CD14-positive monocyte (primary cell): ENCODE results near the gene FKBP5. TPM values are rescaled to one million over a fixed set of nuclear protein-coding genes. Genes with fewer than 3 reads are reported as not detected.
A peak's percentile ranks its signal among the peaks of the same experiment; 100 is the strongest.

Source experiments
- DNase-seq, 3 donors: peaks; one replicate each; pipeline ENCODE4 v3.0.0-alpha.2; 2011 to 2022
- H2AFZ ChIP-seq: 2 replicates; pipeline ENCODE4 v1.6.0; 2012; ENCODE audit warnings: mild to moderate bottlenecking, low read depth, low read length, inconsistent platforms; ENCODE audit not compliant: insufficient read depth, poor library complexity, severe bottlenecking
- H3K27ac ChIP-seq, 2 donors: 1 replicate in 1 of 2; 2 replicates in 1 of 2; pipeline ENCODE4 v1.5.1; 2012 to 2013; ENCODE audit warnings: low read length in 2 of 2, control low read depth in 1 of 2, inconsistent platforms in 1 of 2, low read depth in 1 of 2, mild to moderate bottlenecking in 1 of 2
- H3K27me3 ChIP-seq, 2 donors: one replicate each; pipeline versions ENCODE4 v1.6.0 to v1.6.1; 2011 to 2013; ENCODE audit warnings: low read length in 2 of 2; ENCODE audit not compliant: control insufficient read depth in 2 of 2, insufficient read depth in 2 of 2
- H3K36me3 ChIP-seq, 2 donors: replicated peaks in 1 of 2; 1 replicate in 1 of 2; 2 replicates in 1 of 2; pipeline versions ENCODE4 v1.5.1 to v1.6.1; 2012 to 2013; ENCODE audit warnings: low read length in 2 of 2, control low read depth in 1 of 2, inconsistent platforms in 1 of 2, mild to moderate bottlenecking in 1 of 2; ENCODE audit not compliant: insufficient read depth in 2 of 2, control insufficient read depth in 1 of 2
- H3K4me1 ChIP-seq, 2 donors: 1 replicate in 1 of 2; 2 replicates in 1 of 2; pipeline versions ENCODE4 v1.5.1 to v1.6.1; 2012 to 2013; ENCODE audit warnings: low read length in 2 of 2, control low read depth in 1 of 2, inconsistent platforms in 1 of 2, mild to moderate bottlenecking in 1 of 2, moderate library complexity in 1 of 2; ENCODE audit not compliant: insufficient read depth in 2 of 2, control insufficient read depth in 1 of 2
- H3K4me2 ChIP-seq: replicated peaks from 2 replicates; pipeline ENCODE3; 2012; ENCODE audit warnings: low read length, moderate library complexity, mild to moderate bottlenecking; ENCODE audit not compliant: poor library complexity, severe bottlenecking; ENCODE audit errors: extremely low read depth
- H3K4me3 ChIP-seq, 3 experiments: fragments of 200-600 bp in 1 of 3; sonication (generic) in 1 of 3; replicated peaks in 1 of 3; 1 replicate in 2 of 3; 2 replicates in 1 of 3; pipeline ENCODE4 v1.5.1; 2011 to 2013; ENCODE audit warnings: low read length in 3 of 3, mild to moderate bottlenecking in 3 of 3, control low read depth in 2 of 3, low read depth in 2 of 3, inconsistent platforms in 1 of 3, moderate library complexity in 1 of 3
- H3K79me2 ChIP-seq: 2 replicates; pipeline ENCODE4 v1.6.0; 2012; ENCODE audit warnings: mild to moderate bottlenecking, control low read depth, inconsistent platforms, low read length, moderate library complexity; ENCODE audit not compliant: insufficient read depth
- H3K9ac ChIP-seq: 2 replicates; pipeline ENCODE4 v1.6.0; 2017; ENCODE audit warnings: low read length, mild to moderate bottlenecking; ENCODE audit not compliant: insufficient read depth, poor library complexity, severe bottlenecking
- H3K9me3 ChIP-seq, 2 donors: replicated peaks in 1 of 2; 1 replicate in 1 of 2; 2 replicates in 1 of 2; pipeline versions ENCODE4 v1.5.1 to v1.6.1; 2012 to 2013; ENCODE audit warnings: low read length in 2 of 2, control low read depth in 1 of 2; ENCODE audit not compliant: control insufficient read depth in 1 of 2, insufficient read depth in 1 of 2
- H4K20me1 ChIP-seq: 2 replicates; pipeline ENCODE4 v1.6.0; 2012; ENCODE audit warnings: mild to moderate bottlenecking, low read length, control low read depth, moderate library complexity; ENCODE audit not compliant: insufficient read depth
- H3K27ac Mint-ChIP-seq, 7 donors: one replicate each; pipeline ENCODE4 v1.8.0; 2020; ENCODE audit warnings: mild to moderate bottlenecking in 7 of 7, mixed read lengths in 7 of 7, moderate library complexity in 6 of 7, inconsistent platforms in 2 of 7
- H3K27me3 Mint-ChIP-seq, 3 donors: one replicate each; pipeline ENCODE4 v1.8.0; 2021 to 2022; ENCODE audit warnings: low read depth in 3 of 3, mild to moderate bottlenecking in 3 of 3, mixed read lengths in 3 of 3, moderate library complexity in 3 of 3, inconsistent platforms in 1 of 3
- H3K36me3 Mint-ChIP-seq, 2 donors: one replicate each; pipeline ENCODE4 v1.8.0; 2020; ENCODE audit warnings: mixed read lengths in 2 of 2, inconsistent platforms in 1 of 2, mild to moderate bottlenecking in 1 of 2
- H3K4me1 Mint-ChIP-seq: one replicate; pipeline ENCODE4 v1.8.0; 2020; ENCODE audit warnings: mild to moderate bottlenecking, mixed read lengths
- H3K4me3 Mint-ChIP-seq, 2 donors: one replicate each; pipeline ENCODE4 v1.8.0; 2020; ENCODE audit warnings: mild to moderate bottlenecking in 2 of 2, mixed read lengths in 2 of 2, moderate library complexity in 1 of 2
- H3K9me3 Mint-ChIP-seq, 7 donors: one replicate each; pipeline ENCODE4 v1.8.0; 2020 to 2022; ENCODE audit warnings: mixed read lengths in 7 of 7, mild to moderate bottlenecking in 6 of 7, moderate library complexity in 6 of 7, inconsistent platforms in 2 of 7
- WGBS: methylation state at CpG from one replicate; pipeline ENCODE4 v1.1.5; 2013; ENCODE audit warnings: missing lambda C conversion rate; ENCODE audit not compliant: insufficient coverage; 5-methylcytosine and 5-hydroxymethylcytosine counted together
- intact Hi-C, 2 donors: fragments of 100-400 bp; cut with micrococcal nuclease; formaldehyde crosslinking; loops; one replicate each; pipeline versions ENCODE4 v1.15.0 to v1.15.1; 2023
- polyA plus RNA-seq, 3 donors: library from polyadenylated mRNA; depleted of rRNA in 1 of 3; unstranded in 2 of 3; stranded (reverse) in 1 of 3; fragments of 300-500 nt in 2 of 3; fragments of >200 nt in 1 of 3; fragmentation: Illumina TruSeq in 2 of 3; gene quantifications; 1 replicate in 2 of 3; 2 replicates in 1 of 3; pipeline ENCODE4 v1.2.3, GENCODE V29; 2012 to 2021
- TF ChIP-seq, protein P1 (sequence below): fragments of 200-600 bp; IDR thresholded peaks from one replicate; pipeline ENCODE4 v1.8.0; 2022; ENCODE audit warnings: antibody characterized with exemption, mild to moderate bottlenecking

Gene FKBP5
- polyA plus RNA-seq, 3 donors, result 20.2 to 58.5 (median 56.9) TPM

DNA sequence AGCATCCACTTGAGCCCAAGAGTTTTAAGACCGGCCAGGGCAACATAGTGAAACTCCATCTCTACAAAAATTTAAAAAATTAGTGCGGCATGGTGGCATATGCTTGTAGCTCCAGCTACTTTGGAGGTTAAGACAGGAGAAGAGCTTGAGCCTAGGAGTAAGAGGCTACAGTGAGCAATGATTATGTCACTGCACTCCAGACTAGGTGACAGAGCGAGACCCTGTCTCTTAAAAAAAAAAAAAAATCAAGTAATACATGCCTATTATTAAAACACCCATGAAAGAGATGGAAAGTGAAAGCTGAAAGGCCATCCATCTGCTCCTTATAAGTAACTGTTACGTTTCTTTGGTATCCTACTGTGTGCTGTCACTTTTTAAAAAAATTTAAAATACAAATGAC is 66.4 kb downstream of the FKBP5 start:
- no CpG with 5 or more reads among the region's 4 CpGs for WGBS
- Histone ChIP-seq H3K36me3 (peaks cover 34 to 60% of the 10 kb centered on the region in 2 donors), H3K4me2 (no peak overlapping the region), H3K4me1 (peaks cover 37 to 42% of the 10 kb centered on the region in 2 donors), H4K20me1 (peaks cover 10% of the 10 kb centered on the region), H2AFZ (no peak overlapping the region), H3K4me3 (no peak overlapping the region), H3K27me3 (no peaks in the 10 kb centered on the region), H3K79me2 (peaks cover 52% of the 10 kb centered on the region), H3K9me3 (no peaks in the 10 kb centered on the region), H3K27ac (peak overlapping the region in 1 of 2 donors; percentile 64), H3K9ac (no peak overlapping the region)
- H3K4me1 Mint-ChIP-seq, result peaks cover 59% of the 10 kb centered on the region
- peak overlapping the region in 3 of 7 donors; percentile 45 to 80 (median 65) for H3K27ac Mint-ChIP-seq
- peaks cover 0 to 2% (median 0%) of the 10 kb centered on the region in 7 donors for H3K9me3 Mint-ChIP-seq
- TF ChIP-seq, protein P1, sequence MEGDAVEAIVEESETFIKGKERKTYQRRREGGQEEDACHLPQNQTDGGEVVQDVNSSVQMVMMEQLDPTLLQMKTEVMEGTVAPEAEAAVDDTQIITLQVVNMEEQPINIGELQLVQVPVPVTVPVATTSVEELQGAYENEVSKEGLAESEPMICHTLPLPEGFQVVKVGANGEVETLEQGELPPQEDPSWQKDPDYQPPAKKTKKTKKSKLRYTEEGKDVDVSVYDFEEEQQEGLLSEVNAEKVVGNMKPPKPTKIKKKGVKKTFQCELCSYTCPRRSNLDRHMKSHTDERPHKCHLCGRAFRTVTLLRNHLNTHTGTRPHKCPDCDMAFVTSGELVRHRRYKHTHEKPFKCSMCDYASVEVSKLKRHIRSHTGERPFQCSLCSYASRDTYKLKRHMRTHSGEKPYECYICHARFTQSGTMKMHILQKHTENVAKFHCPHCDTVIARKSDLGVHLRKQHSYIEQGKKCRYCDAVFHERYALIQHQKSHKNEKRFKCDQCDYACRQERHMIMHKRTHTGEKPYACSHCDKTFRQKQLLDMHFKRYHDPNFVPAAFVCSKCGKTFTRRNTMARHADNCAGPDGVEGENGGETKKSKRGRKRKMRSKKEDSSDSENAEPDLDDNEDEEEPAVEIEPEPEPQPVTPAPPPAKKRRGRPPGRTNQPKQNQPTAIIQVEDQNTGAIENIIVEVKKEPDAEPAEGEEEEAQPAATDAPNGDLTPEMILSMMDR, result no peak
- no peak for DNase-seq
- peaks cover 30 to 51% of the 10 kb centered on the region in 2 donors for H3K36me3 Mint-ChIP-seq
- H3K4me3 Mint-ChIP-seq, result no peak overlapping the region
- intact Hi-C loops, result loop anchor here in 1 of 2 donors (5.0 kb wide), 1 partner anchor 35 kb away; no protein-coding TSS in a partner anchor
- H3K27me3 Mint-ChIP-seq, result no peaks in the 10 kb centered on the region

DNA sequence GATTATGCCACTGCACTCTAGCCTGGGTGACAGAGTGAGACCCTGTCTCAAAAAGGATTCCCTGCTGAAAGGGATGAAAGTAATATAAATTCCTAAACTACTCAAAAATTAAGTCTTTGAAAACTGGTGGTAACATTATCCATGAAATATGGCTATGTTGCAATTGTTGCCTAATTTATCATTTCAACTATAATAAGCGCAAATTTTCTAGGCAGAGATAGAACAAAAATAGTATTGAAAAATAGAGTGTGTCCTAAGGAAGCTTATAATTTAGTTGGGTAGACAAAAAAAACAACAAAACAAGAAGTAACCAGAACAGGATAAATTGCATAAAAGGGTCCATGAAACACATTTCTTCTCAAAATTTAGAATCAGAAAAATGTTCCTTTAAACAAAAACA is 68.0 kb downstream of the FKBP5 start:
- Mint-ChIP-seq H3K36me3 (peaks cover 30 to 52% of the 10 kb centered on the region in 2 donors), H3K27me3 (no peaks in the 10 kb centered on the region), H3K27ac (peak overlapping the region in 3 of 7 donors; percentile 3 to 82 (median 26)), H3K9me3 (peaks cover 0 to under 1% (median 0%) of the 10 kb centered on the region in 7 donors), H3K4me3 (no peak overlapping the region), H3K4me1 (peaks cover 59% of the 10 kb centered on the region)
- peak overlapping the region in 1 of 2 donors; percentile 64 for H3K27ac ChIP-seq
- H3K27me3 ChIP-seq, result no peaks in the 10 kb centered on the region
- no peak for DNase-seq
- H3K79me2 ChIP-seq, result peaks cover 52% of the 10 kb centered on the region
- intact Hi-C loops, result loop anchor here in 1 of 2 donors (5.0 kb wide), 1 partner anchor 33 kb away; no protein-coding TSS in a partner anchor
- H3K9me3 ChIP-seq, result no peaks in the 10 kb centered on the region
- H3K4me2 ChIP-seq, result no peak overlapping the region
- H4K20me1 ChIP-seq, result no peaks in the 10 kb centered on the region
- WGBS, result no CpG with 5 or more reads among the region's 1 CpG
- peaks cover 34 to 62% of the 10 kb centered on the region in 2 donors for H3K36me3 ChIP-seq
- H3K9ac ChIP-seq, result no peak overlapping the region
- peaks cover 41 to 45% of the 10 kb centered on the region in 2 donors for H3K4me1 ChIP-seq
- no peak overlapping the region for H3K4me3 ChIP-seq
- H2AFZ ChIP-seq, result no peak overlapping the region
- TF ChIP-seq, protein P1, result no peak
